GM04504 (cell line): ENCODE data around the gene SLC52A3.
"Not testable (repeated sequence)": the region's sequence is repeated elsewhere in the genome, so short reads cannot be mapped to it uniquely, and the experiment has no call there.

ENCODE experiments used
- DNase-seq: peaks from one replicate; pipeline ENCODE4 v3.0.0-alpha.2; 2012; ENCODE audit warnings: low read depth

SLC52A3 gene

GRCh38 chr20:728256-728944, 39.9 kb downstream of the SLC52A3 start:
- no peak for DNase-seq

- DNase-seq = no peak
Observed at GRCh38 chr20:726160-726559, 42.1 kb downstream of the SLC52A3 start.

GRCh38 chr20:725491-725890, 42.8 kb downstream of the SLC52A3 start:
- no peak for DNase-seq

- not testable (repeated sequence) for DNase-seq
Observed at GRCh38 chr20:724797-725196, 43.5 kb downstream of the SLC52A3 start.

- DNase-seq = no peak
Observed at GRCh38 chr20:723756-724155, 44.5 kb downstream of the SLC52A3 start.

- DNase-seq = no peak
Observed at GRCh38 chr20:722822-723644, 45.3 kb downstream of the SLC52A3 start.

- no peak for DNase-seq
Observed at GRCh38 chr20:721876-722275, 46.4 kb downstream of the SLC52A3 start.

GRCh38 chr20:719816-720215, 48.5 kb downstream of the SLC52A3 start:
- no peak for DNase-seq

GRCh38 chr20:719068-719467, 49.2 kb downstream of the SLC52A3 start:
- no peak for DNase-seq

- no peak for DNase-seq
Observed at GRCh38 chr20:717832-718231, 50.5 kb downstream of the SLC52A3 start.

- DNase-seq = no peak
Observed at GRCh38 chr20:717271-717670, 51.0 kb downstream of the SLC52A3 start.

GRCh38 chr20:714453-714852, 53.8 kb downstream of the SLC52A3 start:
- no peak for DNase-seq

- DNase-seq = no peak
Observed at GRCh38 chr20:711576-711975, 56.7 kb downstream of the SLC52A3 start.

GRCh38 chr20:710780-711450, 57.4 kb downstream of the SLC52A3 start:
- DNase-seq = no peak
